LNCAP (cell line): Measurements from ENCODE around the gene RNF182.

Experiments used
- CTCF ChIP-seq: fragments of 450-650 bp; IDR thresholded peaks from 2 replicates; pipeline ENCODE4 v1.5.1; 2017; ENCODE audit warnings: mild to moderate bottlenecking

The RNF182 gene

GRCh38 chr6:13979284-13980171 lies 54.8 kb downstream of the RNF182 start:
- no peak for TF ChIP-seq CTCF

- TF ChIP-seq CTCF, result no peak
These were observed 55.8 kb downstream of the RNF182 start for GRCh38 chr6:13980534-13980933.

- TF ChIP-seq CTCF, result no peak
These were observed 61.0 kb downstream of the RNF182 start for GRCh38 chr6:13985663-13986325.

GRCh38 chr6:13986700-13987399 lies 62.1 kb downstream of the RNF182 start:
- no peak for TF ChIP-seq CTCF

GRCh38 chr6:13987400-13987865 lies 62.7 kb downstream of the RNF182 start:
- no peak for TF ChIP-seq CTCF

- TF ChIP-seq CTCF, result no peak
These were observed 63.4 kb downstream of the RNF182 start for GRCh38 chr6:13988049-13988738.

- no peak for TF ChIP-seq CTCF
These were observed 64.2 kb downstream of the RNF182 start for GRCh38 chr6:13988908-13989307.
